ENCODE measurements around the gene CELF4.

- TF ChIP-seq CTCF (IDR thresholded peaks at IDR 0.05; ENCODE audit: extremely low read depth in 1 of 2, insufficient read depth in 1 of 2, low read depth in 1 of 2, low read length in 2 of 2) (no peak), POLR2A (IDR thresholded peaks at IDR 0.05; ENCODE audit: low read depth, low read length) (no peak), GATA2 (IDR thresholded peaks at IDR 0.05; ENCODE audit: insufficient read depth, insufficient read length, low read depth, low read length) (no peak), EZH2 (IDR thresholded peaks at IDR 0.05; ENCODE audit: borderline replicate concordance, low read depth, low read length, severe bottlenecking) (no peak)
These were observed 38.2 kb downstream of the CELF4 start for GRCh38 chr18:37527395-37527794.
